CD14-positive monocyte (primary cell): ENCODE data around the gene SOX30. TPM values are rescaled to one million over a fixed set of nuclear protein-coding genes. Genes with fewer than 3 reads are reported as not detected.

ENCODE experiments used
- DNase-seq, 3 donors: peaks; one replicate each; pipeline ENCODE4 v3.0.0-alpha.2; 2011 to 2022
- H2AFZ ChIP-seq: 2 replicates; pipeline ENCODE4 v1.6.0; 2012; ENCODE audit warnings: mild to moderate bottlenecking, low read depth, low read length, inconsistent platforms; ENCODE audit not compliant: insufficient read depth, poor library complexity, severe bottlenecking
- H3K27ac ChIP-seq, 2 donors: 1 replicate in 1 of 2; 2 replicates in 1 of 2; pipeline ENCODE4 v1.5.1; 2012 to 2013; ENCODE audit warnings: low read length in 2 of 2, control low read depth in 1 of 2, inconsistent platforms in 1 of 2, low read depth in 1 of 2, mild to moderate bottlenecking in 1 of 2
- H3K27me3 ChIP-seq, 2 donors: one replicate each; pipeline versions ENCODE4 v1.6.0 to v1.6.1; 2011 to 2013; ENCODE audit warnings: low read length in 2 of 2; ENCODE audit not compliant: control insufficient read depth in 2 of 2, insufficient read depth in 2 of 2
- H3K36me3 ChIP-seq, 2 donors: replicated peaks in 1 of 2; 1 replicate in 1 of 2; 2 replicates in 1 of 2; pipeline versions ENCODE4 v1.5.1 to v1.6.1; 2012 to 2013; ENCODE audit warnings: low read length in 2 of 2, control low read depth in 1 of 2, inconsistent platforms in 1 of 2, mild to moderate bottlenecking in 1 of 2; ENCODE audit not compliant: insufficient read depth in 2 of 2, control insufficient read depth in 1 of 2
- H3K4me1 ChIP-seq, 2 donors: 1 replicate in 1 of 2; 2 replicates in 1 of 2; pipeline versions ENCODE4 v1.5.1 to v1.6.1; 2012 to 2013; ENCODE audit warnings: low read length in 2 of 2, control low read depth in 1 of 2, inconsistent platforms in 1 of 2, mild to moderate bottlenecking in 1 of 2, moderate library complexity in 1 of 2; ENCODE audit not compliant: insufficient read depth in 2 of 2, control insufficient read depth in 1 of 2
- H3K4me2 ChIP-seq: replicated peaks from 2 replicates; pipeline ENCODE3; 2012; ENCODE audit warnings: low read length, moderate library complexity, mild to moderate bottlenecking; ENCODE audit not compliant: poor library complexity, severe bottlenecking; ENCODE audit errors: extremely low read depth
- H3K4me3 ChIP-seq, 3 experiments: fragments of 200-600 bp in 1 of 3; sonication (generic) in 1 of 3; replicated peaks in 1 of 3; 1 replicate in 2 of 3; 2 replicates in 1 of 3; pipeline ENCODE4 v1.5.1; 2011 to 2013; ENCODE audit warnings: low read length in 3 of 3, mild to moderate bottlenecking in 3 of 3, control low read depth in 2 of 3, low read depth in 2 of 3, inconsistent platforms in 1 of 3, moderate library complexity in 1 of 3
- H3K79me2 ChIP-seq: 2 replicates; pipeline ENCODE4 v1.6.0; 2012; ENCODE audit warnings: mild to moderate bottlenecking, control low read depth, inconsistent platforms, low read length, moderate library complexity; ENCODE audit not compliant: insufficient read depth
- H3K9ac ChIP-seq: 2 replicates; pipeline ENCODE4 v1.6.0; 2017; ENCODE audit warnings: low read length, mild to moderate bottlenecking; ENCODE audit not compliant: insufficient read depth, poor library complexity, severe bottlenecking
- H3K9me3 ChIP-seq, 2 donors: replicated peaks in 1 of 2; 1 replicate in 1 of 2; 2 replicates in 1 of 2; pipeline versions ENCODE4 v1.5.1 to v1.6.1; 2012 to 2013; ENCODE audit warnings: low read length in 2 of 2, control low read depth in 1 of 2; ENCODE audit not compliant: control insufficient read depth in 1 of 2, insufficient read depth in 1 of 2
- H4K20me1 ChIP-seq: 2 replicates; pipeline ENCODE4 v1.6.0; 2012; ENCODE audit warnings: mild to moderate bottlenecking, low read length, control low read depth, moderate library complexity; ENCODE audit not compliant: insufficient read depth
- H3K27ac Mint-ChIP-seq, 7 donors: one replicate each; pipeline ENCODE4 v1.8.0; 2020; ENCODE audit warnings: mild to moderate bottlenecking in 7 of 7, mixed read lengths in 7 of 7, moderate library complexity in 6 of 7, inconsistent platforms in 2 of 7
- H3K27me3 Mint-ChIP-seq, 3 donors: one replicate each; pipeline ENCODE4 v1.8.0; 2021 to 2022; ENCODE audit warnings: low read depth in 3 of 3, mild to moderate bottlenecking in 3 of 3, mixed read lengths in 3 of 3, moderate library complexity in 3 of 3, inconsistent platforms in 1 of 3
- H3K36me3 Mint-ChIP-seq, 2 donors: one replicate each; pipeline ENCODE4 v1.8.0; 2020; ENCODE audit warnings: mixed read lengths in 2 of 2, inconsistent platforms in 1 of 2, mild to moderate bottlenecking in 1 of 2
- H3K4me1 Mint-ChIP-seq: one replicate; pipeline ENCODE4 v1.8.0; 2020; ENCODE audit warnings: mild to moderate bottlenecking, mixed read lengths
- H3K4me3 Mint-ChIP-seq, 2 donors: one replicate each; pipeline ENCODE4 v1.8.0; 2020; ENCODE audit warnings: mild to moderate bottlenecking in 2 of 2, mixed read lengths in 2 of 2, moderate library complexity in 1 of 2
- H3K9me3 Mint-ChIP-seq, 7 donors: one replicate each; pipeline ENCODE4 v1.8.0; 2020 to 2022; ENCODE audit warnings: mixed read lengths in 7 of 7, mild to moderate bottlenecking in 6 of 7, moderate library complexity in 6 of 7, inconsistent platforms in 2 of 7
- CTCF ChIP-seq: fragments of 200-600 bp; IDR thresholded peaks from one replicate; pipeline ENCODE4 v1.8.0; 2022; ENCODE audit warnings: antibody characterized with exemption, mild to moderate bottlenecking
- WGBS: methylation state at CpG from one replicate; pipeline ENCODE4 v1.1.5; 2013; ENCODE audit warnings: missing lambda C conversion rate; ENCODE audit not compliant: insufficient coverage; 5-methylcytosine and 5-hydroxymethylcytosine counted together
- intact Hi-C, 2 donors: fragments of 100-400 bp; cut with micrococcal nuclease; formaldehyde crosslinking; loops; one replicate each; pipeline versions ENCODE4 v1.15.0 to v1.15.1; 2023
- polyA plus RNA-seq, 3 donors: library from polyadenylated mRNA; depleted of rRNA in 1 of 3; unstranded in 2 of 3; stranded (reverse) in 1 of 3; fragments of 300-500 nt in 2 of 3; fragments of >200 nt in 1 of 3; fragmentation: Illumina TruSeq in 2 of 3; gene quantifications; 1 replicate in 2 of 3; 2 replicates in 1 of 3; pipeline ENCODE4 v1.2.3, GENCODE V29; 2012 to 2021

The SOX30 gene
- polyA plus RNA-seq, 3 donors = 0.03 to 0.22 (median 0.12) TPM

- H3K4me1 Mint-ChIP-seq = no peaks in the 10 kb centered on the region
- no peak overlapping the region for H3K4me2 ChIP-seq
- no peak overlapping the region for H3K4me3 Mint-ChIP-seq
Measured at GRCh38 chr5:157680239-157680638, 28.0 kb upstream of the SOX30 start.

GRCh38 chr5:157679801-157680200, 27.6 kb upstream of the SOX30 start:
- no peak overlapping the region for H3K27ac ChIP-seq
- DNase-seq = no peak
- Mint-ChIP-seq H3K27ac (no peak overlapping the region), H3K27me3 (peaks cover 2 to 11% (median 6%) of the 10 kb centered on the region in 3 donors), H3K4me3 (no peak overlapping the region), H3K4me1 (no peaks in the 10 kb centered on the region), H3K9me3 (peaks cover 0 to 3% (median 0%) of the 10 kb centered on the region in 7 donors), H3K36me3 (no peaks in the 10 kb centered on the region)
- TF ChIP-seq CTCF = no peak
- intact Hi-C loops = no loop called here
- no peaks in the 10 kb centered on the region for H3K27me3 ChIP-seq
- WGBS = 100% methylated on average over 3 of the region's 9 CpGs
- no peaks in the 10 kb centered on the region for H3K79me2 ChIP-seq
- H4K20me1 ChIP-seq = no peaks in the 10 kb centered on the region
- H2AFZ ChIP-seq = no peak overlapping the region
- H3K9me3 ChIP-seq = no peaks in the 10 kb centered on the region
- H3K4me1 ChIP-seq = no peaks in the 10 kb centered on the region
- no peak overlapping the region for H3K9ac ChIP-seq
- no peak overlapping the region for H3K4me3 ChIP-seq
- H3K4me2 ChIP-seq = no peak overlapping the region
- no peaks in the 10 kb centered on the region for H3K36me3 ChIP-seq

More at GRCh38 chr5:157680239-157680638, 28.0 kb upstream of the SOX30 start:
- no peak overlapping the region for H3K4me3 ChIP-seq
- H3K27me3 Mint-ChIP-seq = peaks cover 2 to 11% (median 6%) of the 10 kb centered on the region in 3 donors
- no peaks in the 10 kb centered on the region for H4K20me1 ChIP-seq
- H3K27ac ChIP-seq = no peak overlapping the region
- intact Hi-C loops = no loop called here
- no peaks in the 10 kb centered on the region for H3K27me3 ChIP-seq
- H2AFZ ChIP-seq = no peak overlapping the region
- peaks cover 0 to 2% (median 0%) of the 10 kb centered on the region in 7 donors for H3K9me3 Mint-ChIP-seq
- DNase-seq = no peak
- H3K9ac ChIP-seq = no peak overlapping the region
- H3K4me1 ChIP-seq = no peaks in the 10 kb centered on the region
- H3K36me3 Mint-ChIP-seq = no peaks in the 10 kb centered on the region
- no peak overlapping the region for H3K27ac Mint-ChIP-seq
- no peaks in the 10 kb centered on the region for H3K36me3 ChIP-seq
- no peak for TF ChIP-seq CTCF
- 90% methylated on average over 2 of the region's 2 CpGs for WGBS
- no peaks in the 10 kb centered on the region for H3K79me2 ChIP-seq
- no peaks in the 10 kb centered on the region for H3K9me3 ChIP-seq
